Left forelimb (tissue), 1 donor: ENCODE results near the gene ADD3.
"Not testable (repeated sequence)": the region's sequence is repeated elsewhere in the genome, so short reads cannot be mapped to it uniquely, and the experiment has no call there.

Source experiments
- DNase-seq: peaks from one replicate; pipeline ENCODE4 v3.0.0-alpha.2; 2018; ENCODE audit warnings: low spot score

Gene ADD3

DNA sequence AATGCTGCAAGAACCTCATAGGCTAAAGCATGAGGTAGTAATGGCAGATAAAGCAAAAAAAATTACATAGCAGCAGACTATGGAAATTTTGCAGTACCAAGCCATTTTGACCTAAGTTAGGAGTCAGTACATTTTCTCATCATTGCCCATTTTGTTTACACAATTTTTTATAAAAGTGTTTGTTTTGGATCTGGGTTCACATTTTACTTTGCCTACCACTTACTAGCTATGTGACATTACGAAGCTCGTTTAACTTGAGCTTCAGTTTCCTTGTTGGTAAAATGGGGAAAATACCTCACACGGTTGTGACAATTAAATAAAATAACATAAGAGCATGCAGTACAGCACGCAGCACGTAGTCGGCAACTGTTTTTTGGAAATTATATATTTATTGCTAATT is 99.6 kb downstream of the ADD3 start:
- DNase-seq = no peak

DNA sequence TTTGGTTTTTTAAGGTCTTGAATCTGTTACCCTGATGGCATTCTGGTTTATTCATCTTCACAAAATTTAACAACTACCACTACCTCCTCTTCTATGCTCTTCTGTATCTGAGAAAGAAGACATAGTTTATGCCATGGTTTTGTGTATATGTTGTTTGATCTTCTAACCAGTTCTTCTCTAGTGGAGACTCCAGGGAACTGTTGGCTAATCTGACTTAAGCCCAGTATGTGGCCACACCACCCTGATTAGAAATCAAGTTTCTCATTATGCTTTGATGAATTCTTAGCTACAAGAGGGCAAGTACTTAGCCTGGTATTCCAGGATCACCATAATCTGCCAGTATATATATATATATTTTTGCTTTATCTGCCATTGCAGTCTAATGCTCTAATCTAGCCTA is 100.1 kb downstream of the ADD3 start:
- DNase-seq = no peak

DNA sequence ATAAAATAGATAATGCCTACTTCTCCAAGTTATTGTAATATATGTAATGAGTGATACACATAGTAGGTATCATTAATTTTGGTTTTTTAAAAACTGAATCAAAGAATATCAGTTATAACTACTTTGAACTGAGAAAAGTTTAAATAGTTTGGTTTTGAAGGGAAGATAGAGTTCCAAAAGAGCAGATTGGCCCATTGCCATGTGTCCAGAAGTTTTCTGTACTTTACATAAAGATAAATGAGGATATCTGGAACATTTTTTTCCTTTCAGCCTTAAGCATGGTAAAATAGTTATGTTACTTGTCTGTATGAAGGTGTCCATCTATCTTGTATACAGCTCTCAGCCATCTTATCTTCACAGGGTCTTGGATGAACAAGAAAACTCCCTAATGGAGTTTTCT is 101.7 kb downstream of the ADD3 start:
- no peak for DNase-seq

DNA sequence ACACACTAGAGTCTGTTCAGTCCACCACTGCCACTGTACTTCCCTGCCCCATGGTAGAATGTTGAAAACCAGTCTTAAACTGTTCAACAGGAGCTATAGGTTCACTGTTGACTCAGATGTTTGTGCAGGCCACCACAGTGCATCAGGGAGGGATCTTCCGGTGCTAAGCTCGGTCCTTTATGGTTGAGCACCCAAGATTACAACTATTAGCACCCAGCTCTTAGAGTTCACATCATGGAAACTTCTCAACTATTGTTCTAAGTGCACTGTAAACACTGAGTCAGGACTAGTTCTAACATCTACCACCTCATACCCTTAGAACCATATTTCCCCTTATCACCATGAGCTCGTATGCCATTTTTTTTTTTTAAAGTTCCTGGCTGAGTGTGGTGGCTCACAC is 102.6 kb downstream of the ADD3 start:
- DNase-seq = no peak

DNA sequence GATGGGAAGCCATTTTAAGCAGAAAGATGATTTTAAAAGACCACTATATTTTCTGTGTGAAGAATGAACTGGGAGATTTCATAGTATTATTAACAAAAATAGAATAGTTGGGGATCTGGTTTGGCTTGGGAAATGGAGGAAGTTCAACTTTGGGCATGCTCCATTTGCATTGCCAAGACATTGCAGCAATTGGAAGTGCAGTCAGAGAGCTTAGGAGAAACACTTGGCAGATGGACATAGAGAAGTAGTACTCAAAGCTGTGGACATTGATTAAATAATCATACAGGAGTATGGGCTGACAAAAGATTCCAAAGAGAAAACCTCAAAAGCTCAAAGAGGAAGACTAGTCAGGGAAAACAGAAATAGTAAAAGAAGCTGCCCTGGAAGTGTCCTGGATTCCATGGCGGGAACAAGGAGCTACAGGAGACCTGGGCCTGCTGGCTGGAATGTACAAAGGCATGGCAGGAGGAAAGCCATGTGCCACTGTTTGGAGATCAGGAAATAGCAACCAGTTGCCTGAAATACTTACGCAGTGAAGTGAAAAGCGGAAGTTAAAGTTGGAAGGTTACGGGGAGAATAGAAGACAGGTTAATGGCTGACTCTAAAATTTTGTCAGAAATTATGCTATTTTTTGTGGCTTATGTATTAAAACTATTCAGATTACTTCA is 106.0 kb downstream of the ADD3 start:
- no peak for DNase-seq

DNA sequence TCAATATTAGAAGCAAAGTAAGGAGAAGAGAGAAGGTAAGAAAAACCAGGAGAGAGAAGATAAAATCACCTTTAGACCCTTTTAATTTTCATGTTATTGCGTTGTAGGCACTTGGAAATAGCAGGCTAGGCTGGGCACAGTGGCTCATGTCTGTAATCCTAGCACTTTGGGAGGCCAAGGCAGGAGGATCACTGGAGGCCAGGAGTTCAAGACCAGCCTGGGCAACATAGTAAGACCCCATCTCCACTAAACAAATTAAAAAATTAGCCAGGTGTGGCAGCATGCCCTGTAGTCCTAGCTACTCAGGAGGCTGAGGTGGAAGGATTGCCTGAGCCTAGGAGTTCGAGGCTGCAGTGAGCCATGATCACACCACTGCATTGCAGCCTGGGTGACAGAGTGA is 106.9 kb downstream of the ADD3 start:
- DNase-seq = not testable (repeated sequence)

DNA sequence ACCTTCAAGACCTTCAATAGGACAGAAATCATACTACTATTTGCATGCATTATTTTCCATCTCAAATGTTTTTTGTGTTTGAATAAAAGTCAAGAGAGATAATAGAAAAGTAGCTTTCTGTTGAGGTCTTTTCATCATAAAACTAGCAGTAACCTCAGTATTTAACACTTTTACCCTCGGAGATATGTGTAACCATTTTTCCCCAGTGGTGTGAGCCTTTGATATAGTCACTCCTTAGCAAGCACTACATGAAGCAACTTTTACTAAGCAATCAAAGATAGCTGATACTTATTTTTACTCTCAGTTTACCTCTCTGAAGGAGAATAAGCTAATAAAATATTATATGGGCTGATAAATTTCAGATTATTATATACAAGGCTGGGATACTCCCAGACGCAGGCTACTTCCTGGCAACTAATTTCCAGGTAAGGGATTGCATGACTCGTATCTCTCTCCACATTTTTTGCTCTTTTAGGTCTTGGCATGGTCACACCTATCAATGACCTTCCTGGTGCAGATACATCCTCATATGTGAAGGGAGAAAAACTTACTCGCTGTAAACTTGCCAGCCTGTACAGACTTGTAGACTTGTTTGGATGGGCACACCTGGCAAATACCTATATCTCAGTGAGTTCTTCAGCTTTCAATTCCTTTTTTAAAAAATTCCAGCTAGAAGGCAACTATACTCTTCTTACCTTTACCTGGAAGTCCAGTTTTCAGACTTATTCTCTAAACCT is 108.2 kb downstream of the ADD3 start:
- no peak for DNase-seq

DNA sequence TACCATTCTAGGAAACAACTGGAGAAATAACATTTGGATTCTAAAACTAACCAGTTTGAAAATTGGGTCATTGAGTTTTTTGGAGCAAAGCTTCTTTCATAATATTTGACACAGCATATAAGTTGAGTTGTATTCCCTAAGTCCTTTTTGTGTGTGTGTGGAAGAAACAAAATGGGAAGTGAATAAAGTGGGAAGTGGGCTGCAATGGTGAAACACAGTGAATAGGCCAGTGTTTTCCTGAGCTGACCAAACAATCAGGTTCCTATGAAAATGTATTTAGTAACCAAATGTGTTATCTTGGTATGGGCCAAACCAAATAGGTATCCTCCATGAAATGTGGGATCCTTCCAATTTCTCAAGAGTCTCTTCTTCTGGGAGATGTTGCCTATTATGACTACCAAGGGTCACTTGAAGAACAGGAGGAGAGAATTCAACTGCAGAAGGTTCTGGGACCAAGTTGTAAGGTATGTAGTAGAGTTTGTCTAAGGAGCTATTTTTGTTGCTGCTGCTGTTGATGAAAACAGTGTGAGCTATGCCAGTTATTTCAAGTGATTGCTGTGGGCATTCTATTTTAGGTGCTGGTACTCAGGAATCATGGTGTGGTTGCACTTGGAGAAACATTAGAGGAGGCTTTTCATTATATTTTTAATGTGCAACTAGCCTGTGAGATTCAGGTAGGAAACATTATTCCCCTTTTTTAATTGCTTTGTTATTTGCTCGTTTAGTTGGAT is 111.3 kb downstream of the ADD3 start:
- no peak for DNase-seq

DNA sequence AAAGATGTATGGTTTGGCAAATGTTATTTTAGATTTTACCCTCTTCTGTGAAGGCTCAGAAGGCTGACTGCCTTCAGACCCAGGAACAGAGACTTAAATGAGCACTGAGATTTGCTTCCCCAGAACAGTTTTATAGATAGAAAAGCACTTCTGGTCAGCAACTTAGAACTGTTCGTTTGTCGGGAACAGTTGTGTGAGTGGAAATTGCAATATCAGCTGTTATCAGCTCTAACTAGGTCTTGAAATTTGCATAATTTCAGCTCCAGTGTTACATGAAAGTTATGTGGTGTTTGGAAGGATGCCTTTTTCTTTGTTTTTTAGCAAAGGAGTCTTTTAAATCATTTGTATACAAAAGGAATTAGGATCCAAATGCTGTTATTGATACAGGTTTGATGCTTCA is 115.8 kb downstream of the ADD3 start:
- no peak for DNase-seq

DNA sequence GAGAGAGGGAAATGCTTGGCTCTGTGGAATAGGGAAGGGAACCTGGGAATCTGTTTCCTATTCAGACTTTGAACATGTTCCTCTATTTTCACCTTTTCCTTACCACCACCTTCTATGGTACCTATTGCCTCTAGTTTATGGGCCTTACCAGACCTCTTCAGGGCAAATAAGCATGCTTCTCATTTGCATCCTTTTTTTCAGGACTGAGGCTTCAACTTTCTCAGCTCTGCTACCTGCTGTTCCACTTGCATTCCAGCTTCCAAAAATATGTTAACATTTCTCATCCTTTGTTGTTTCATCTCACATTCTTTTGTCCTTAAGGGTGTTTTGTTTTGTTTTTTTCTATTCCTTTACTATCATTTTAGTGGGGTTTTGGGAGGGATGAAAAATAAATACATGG is 121.7 kb downstream of the ADD3 start:
- DNase-seq = no peak

DNA sequence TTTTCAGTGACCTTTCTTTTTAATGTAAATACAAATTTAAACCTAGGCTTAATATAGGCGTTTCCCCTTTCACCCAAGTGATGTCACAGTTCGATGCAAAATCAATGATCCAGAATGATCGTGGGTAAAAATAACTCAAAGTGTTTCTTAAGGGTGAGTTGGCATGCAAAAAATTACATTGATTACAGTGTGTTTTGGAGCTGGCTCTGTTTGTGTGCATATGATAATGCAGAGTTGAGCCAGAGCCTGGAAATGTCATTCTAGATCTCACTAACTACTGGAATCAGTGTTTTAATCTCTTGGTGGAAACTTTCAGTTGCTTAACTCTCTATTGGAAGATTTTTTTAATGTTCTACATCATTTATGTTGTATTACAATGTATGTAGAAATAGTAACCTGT is 127.1 kb downstream of the ADD3 start:
- DNase-seq = no peak

DNA sequence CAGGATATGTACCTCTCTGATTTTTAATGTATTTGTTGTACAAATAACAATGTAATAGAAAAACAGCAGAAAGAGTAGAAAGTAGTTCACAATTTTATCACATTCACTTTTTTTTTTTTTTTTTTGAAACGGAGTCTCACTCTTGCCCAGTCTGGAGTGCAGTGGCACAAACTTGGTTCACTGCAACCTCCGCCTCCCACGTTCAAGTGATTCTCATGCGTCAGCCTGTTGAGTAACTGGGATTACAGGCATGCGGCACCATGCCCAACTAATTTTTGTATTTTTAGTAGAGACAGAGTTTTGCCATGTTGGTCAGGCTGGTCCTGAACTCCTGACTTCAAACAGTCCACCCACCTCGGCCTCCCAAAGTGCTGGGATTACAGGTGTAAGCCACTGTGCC is 128.1 kb downstream of the ADD3 start:
- not testable (repeated sequence) for DNase-seq

DNA sequence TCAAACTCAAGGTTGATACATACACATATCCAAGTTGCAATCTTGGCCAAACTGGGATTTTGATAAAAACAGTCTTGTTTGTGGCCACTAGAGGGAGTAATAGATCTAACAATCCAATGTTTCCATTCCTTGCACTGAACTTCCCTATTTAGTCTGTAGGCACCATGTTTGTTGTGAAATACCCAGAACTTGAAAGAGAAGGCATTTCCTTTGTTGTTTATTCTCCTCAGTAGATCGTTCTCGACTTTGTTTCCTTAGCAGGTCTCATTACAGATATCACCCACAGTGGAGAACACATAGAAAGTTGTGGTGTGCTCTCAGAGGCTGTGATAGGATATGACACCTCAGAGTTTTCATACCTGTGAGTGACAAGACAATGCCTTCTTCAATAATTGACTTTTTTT is 129.4 kb downstream of the ADD3 start:
- DNase-seq = no peak

DNA sequence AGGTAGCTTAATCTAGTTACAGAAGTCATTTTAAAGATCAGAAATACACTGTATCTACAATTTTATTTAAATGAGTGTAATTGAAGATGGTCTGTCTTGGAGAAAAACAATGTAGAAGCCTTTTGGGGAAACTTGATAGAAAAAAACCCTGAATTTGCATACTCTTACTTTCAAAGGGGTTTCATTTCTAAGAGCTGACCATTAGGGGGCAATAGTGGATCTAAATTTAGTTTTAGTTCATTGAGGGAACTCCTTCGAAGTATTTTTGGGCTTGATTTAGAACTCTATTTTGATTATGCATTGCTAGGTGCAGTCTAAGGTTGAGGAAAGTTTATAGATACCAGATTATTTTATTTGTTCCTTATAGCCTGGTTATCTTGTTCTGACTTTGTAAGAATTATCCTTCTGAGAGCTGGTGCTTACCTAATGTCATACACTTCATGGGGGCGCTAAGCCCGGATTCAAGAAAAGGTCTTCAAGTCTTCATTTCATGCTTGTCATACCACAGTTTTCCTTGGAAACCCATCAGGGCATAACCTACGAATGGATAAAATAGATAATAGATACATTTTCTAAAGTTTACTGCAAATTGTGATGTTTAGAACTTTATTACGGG is 130.5 kb downstream of the ADD3 start:
- no peak for DNase-seq

DNA sequence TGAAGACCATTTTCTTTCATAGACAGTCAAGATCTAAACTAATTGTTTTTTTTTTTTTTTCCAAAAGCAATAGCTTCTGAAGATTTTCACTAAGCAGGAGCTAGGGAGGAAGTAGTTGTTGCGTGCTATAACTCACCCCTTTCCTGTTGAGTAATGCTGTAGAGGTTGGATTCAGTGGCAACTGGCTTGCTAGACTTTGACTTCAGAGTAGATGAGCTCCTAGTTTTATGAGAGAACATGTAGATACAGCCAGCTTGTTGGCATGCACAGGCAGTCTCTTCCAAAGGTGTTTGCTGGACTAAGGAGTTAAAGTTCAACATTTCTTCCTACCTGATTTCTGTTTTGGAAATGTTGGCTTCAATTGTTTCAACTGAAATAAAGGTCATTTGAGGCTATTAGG is 133.4 kb downstream of the ADD3 start:
- no peak for DNase-seq

DNA sequence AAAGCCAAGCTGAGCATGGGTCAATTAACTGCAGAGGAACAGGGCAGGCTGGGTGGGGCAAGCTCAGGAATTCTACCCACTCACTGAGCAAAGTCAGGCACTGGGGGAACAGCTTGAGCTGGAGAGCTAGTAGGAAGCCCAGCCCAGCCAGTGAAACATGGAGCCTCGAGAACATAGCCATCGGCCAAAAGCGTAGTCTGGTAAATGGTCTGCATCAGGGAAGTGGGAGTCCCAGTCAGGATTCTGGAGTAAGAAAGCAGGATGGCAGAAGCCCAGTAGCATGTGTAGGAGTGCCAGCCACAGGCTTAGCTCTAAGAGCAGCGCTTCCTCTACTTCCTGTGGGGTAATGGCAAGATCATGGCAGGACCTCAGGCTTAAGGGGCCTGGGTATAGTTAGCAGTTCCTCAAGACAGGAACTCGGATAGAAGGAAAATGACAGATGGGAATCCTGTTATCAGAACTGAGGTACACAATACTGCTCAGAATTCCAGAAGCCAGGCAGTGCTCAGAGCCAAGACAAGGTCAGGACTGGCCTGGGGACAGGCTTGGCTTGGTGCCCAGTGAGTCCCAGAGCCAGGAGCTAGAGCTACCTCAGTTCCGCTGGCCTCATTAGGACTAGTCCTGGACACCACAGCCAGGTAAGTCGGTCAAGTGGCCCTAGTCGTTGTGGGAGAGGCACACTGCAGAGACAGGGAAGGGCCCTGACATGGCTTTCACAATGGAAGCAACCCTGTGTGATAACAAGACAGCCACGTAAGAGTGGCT is 134.3 kb downstream of the ADD3 start:
- no peak for DNase-seq

DNA sequence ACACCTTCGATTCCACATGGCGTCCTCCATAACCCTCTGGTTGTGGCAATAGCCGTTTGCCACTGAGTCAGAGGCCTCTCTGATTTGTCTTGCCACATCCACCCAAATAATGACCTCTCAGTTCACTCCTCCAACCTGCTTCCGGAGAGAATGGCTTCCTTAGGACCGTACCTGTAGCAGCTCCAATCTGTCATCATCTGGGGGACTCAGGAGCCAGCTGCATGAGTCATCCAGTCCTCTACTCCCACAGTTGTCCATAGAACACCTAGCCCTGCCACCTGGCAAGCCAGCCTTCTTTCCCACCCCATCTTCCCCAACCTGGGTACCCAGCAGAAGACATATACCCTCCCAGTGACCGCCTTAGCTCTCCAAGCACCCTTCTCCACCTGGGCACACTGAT is 135.2 kb downstream of the ADD3 start:
- DNase-seq = no peak

DNA sequence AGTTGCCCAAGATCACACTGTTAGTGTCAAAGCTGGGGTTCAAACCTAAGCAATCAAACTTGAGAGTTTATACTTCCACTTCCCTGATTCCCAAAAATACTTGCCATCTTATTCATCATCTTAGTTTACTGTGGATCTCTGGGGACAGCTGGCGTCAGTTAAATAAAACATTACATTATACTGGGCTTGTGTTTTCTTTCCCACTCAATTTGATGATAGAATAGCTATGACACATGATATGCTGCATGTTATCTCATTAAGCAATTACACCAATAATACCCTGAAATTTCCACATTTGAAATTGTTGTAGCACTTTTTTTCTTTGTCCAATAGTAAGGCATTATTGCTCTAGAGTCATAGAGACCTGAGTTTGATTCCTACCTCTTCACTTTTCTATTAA is 136.7 kb downstream of the ADD3 start:
- DNase-seq = no peak

DNA sequence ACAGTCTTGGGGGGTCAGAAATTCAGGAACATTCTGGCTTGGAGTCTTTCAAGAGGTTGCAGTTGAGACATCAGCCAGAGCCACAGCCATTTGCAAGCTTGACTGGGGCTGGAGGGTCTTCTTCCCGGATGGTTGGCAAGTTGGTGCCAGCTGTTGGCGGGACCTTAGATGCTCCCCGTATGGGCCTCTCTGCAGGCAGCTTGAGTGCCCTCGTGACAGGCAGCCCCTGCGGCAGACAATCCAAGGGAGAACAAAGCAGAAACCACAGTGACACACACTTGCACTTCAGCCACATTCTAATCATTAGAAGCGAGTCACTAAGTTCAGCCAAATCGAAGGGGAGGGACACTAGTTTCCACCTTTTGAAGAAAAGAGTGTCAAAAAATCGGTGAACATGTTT is 140.2 kb downstream of the ADD3 start:
- DNase-seq = no peak

DNA sequence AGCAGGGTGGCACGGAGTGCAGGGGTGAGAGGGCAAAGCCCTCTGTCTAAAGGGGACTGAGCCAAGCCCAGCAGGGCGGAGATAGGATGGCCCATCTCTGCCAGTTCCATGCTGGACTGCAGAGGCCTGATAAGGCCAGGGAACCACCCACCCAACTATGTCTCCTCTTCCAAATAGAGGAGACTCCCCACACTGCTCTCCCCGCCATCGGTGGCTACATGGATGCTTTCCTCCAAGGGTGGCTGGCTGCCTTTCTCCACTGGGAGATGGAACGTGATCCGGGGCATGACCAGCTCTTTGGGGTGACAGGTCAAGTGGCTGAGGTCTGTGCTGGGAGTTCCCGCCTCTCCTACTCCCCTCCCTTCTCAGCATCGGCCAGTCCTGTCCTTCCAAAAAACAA is 141.5 kb downstream of the ADD3 start:
- DNase-seq = no peak

DNA sequence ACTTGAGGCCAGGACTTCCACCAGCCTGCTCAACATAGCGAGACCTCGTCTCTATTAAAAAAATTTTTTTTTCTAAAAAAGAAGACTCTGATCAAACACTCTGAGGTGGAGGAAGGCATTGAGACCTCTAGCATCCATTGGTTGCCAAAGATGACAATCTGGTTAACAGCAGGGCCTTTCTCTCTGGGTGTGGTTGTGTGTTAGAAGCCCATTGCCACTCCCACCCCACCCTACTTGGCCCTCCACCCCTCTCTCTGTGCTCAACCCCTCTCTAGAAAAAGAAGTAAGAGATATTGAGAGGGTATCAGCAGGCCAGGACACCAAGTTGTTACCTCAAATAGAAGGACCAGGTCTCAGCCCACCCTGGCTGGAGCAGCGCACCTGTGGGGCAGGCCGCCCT is 142.3 kb downstream of the ADD3 start:
- DNase-seq = no peak

DNA sequence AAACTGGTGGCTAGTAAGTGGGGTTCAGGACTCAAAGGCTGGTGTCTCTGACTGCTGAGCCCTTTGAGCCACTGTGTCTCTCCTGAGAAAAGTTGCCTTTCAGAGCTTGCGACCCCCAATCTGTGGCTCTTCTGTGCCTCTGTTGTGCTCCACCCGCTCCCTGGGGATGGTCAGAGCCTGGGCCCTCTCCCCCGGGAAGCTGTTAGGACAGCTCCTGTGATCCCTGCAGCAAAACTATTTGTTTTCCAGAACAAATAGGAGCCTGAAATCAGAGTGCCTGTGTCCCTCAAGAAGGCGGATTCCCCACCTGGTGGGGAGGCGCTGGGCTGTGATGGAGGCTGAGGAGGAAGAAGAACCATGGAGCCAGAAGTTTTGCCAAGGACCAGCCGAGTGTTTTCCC is 143.2 kb downstream of the ADD3 start:
- no peak for DNase-seq
